Measurements from ENCODE around the gene KLB.

The KLB gene

DNA sequence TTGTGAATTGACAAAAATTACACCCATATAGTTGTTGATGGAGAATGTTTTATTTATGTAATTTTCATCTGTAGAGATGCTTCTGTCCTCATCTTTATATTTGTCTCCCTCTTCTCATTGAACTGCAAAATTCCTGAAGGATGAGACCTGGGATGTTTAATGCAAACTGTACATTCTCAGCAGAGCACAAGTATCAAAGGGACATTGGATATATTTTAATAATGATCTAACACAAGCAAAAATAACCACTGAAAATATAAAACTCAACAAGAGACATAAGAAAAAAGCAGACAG is 91.9 kb downstream of the KLB start:
- H3F3A ChIP-seq (ENCODE audit: low read depth) = no peaks in the 10 kb centered on the region
- H4K20me1 ChIP-seq (ENCODE audit: insufficient read depth, low read length, poor library complexity, severe bottlenecking) = no peaks in the 10 kb centered on the region
- no peak for TF ChIP-seq CTCF (conservative IDR thresholded peaks at IDR 0.05; ENCODE audit: low read length)
- no peak for TF ChIP-seq EZH2phosphoT487 (IDR thresholded peaks at IDR 0.05; ENCODE audit: borderline replicate concordance)
- no peak overlapping the region for H3K4me3 ChIP-seq (ENCODE audit: low read length, poor library complexity, severe bottlenecking)
- no peak overlapping the region for H2AFZ ChIP-seq (ENCODE audit: low read length)
- H3K27me3 ChIP-seq (ENCODE audit: insufficient read depth, low read length, poor library complexity, severe bottlenecking) = no peaks in the 10 kb centered on the region
- H3K9ac ChIP-seq (ENCODE audit: low read depth, low read length, poor library complexity, severe bottlenecking) = no peak overlapping the region
- H3K36me3 ChIP-seq (ENCODE audit: insufficient read depth, low read length) = peaks cover 38% of the 10 kb centered on the region; the same call in 1 of the 2 replicates
- H3K79me2 ChIP-seq (ENCODE audit: insufficient read depth, low read length) = no peaks in the 10 kb centered on the region
- no peaks in the 10 kb centered on the region for H3K9me3 ChIP-seq (ENCODE audit: insufficient read depth, low read depth, low read length)
- H3K9me2 ChIP-seq (replicated peaks; ENCODE audit: low read depth, low read length) = no peaks in the 10 kb centered on the region
- H3K4me2 ChIP-seq (ENCODE audit: low read depth, low read length, poor library complexity, severe bottlenecking) = no peak overlapping the region
- no peaks in the 10 kb centered on the region for H3K4me1 ChIP-seq (ENCODE audit: insufficient read depth, low read length, poor library complexity, severe bottlenecking)

All from Loucy (cell line).